NB4 (cell line): ENCODE measurements around the gene DGKG.

Experiments
- CTCF ChIP-seq: IDR thresholded peaks from one replicate; pipeline ENCODE4 v1.5.1; 2012; ENCODE audit warnings: low read depth, low read length
- MAX ChIP-seq: IDR thresholded peaks from 2 replicates; pipeline ENCODE4 v1.6.1; 2011; ENCODE audit warnings: low read depth, low read length
- MYC ChIP-seq: IDR thresholded peaks from 2 replicates; pipeline ENCODE4 v1.6.1; 2011; ENCODE audit warnings: low read depth, low read length
- POLR2A ChIP-seq: IDR thresholded peaks from 2 replicates; pipeline ENCODE4 v1.6.1; 2011; ENCODE audit warnings: mild to moderate bottlenecking; ENCODE audit not compliant: insufficient read length; ENCODE audit errors: extremely low read depth

GRCh38 chr3:186234152-186234551 lies 127.9 kb downstream of the DGKG start:
- TF ChIP-seq CTCF (no peak), POLR2A (no peak), MAX (no peak), MYC (no peak)
